ENCODE data around the gene COQ3.

DNA sequence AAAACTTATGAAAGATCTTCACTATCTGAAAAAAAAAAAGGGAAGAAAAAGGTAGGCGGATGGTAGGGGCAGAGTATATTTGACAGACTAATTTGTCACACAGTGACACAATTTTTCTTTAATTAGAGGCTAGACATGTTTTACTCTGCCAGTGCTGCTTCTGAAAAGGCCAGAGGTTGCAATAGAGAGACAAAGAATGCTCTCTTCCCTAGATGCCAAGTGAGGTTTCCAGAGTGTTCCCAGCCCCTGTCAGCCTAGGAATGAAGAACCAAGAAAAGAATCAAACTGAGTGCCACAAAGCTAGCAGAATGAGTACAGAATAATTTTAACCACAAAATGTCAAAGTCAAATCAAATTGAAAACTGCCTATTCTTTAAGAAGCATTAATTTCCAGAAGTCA, 18.1 kb upstream of the COQ3 start:
- TF ChIP-seq, protein P1, sequence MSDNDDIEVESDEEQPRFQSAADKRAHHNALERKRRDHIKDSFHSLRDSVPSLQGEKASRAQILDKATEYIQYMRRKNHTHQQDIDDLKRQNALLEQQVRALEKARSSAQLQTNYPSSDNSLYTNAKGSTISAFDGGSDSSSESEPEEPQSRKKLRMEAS (CRISPR knock-in tag; IDR thresholded peaks at IDR 0.05) = no peak
- TF ChIP-seq, protein P2, sequence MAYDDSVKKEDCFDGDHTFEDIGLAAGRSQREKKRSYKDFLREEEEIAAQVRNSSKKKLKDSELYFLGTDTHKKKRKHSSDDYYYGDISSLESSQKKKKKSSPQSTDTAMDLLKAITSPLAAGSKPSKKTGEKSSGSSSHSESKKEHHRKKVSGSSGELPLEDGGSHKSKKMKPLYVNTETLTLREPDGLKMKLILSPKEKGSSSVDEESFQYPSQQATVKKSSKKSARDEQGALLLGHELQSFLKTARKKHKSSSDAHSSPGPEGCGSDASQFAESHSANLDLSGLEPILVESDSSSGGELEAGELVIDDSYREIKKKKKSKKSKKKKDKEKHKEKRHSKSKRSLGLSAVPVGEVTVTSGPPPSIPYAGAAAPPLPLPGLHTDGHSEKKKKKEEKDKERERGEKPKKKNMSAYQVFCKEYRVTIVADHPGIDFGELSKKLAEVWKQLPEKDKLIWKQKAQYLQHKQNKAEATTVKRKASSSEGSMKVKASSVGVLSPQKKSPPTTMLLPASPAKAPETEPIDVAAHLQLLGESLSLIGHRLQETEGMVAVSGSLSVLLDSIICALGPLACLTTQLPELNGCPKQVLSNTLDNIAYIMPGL (CRISPR knock-in tag; IDR thresholded peaks at IDR 0.05) = no peak
- no peak for TF ChIP-seq ZNF423 (CRISPR knock-in tag; IDR thresholded peaks at IDR 0.05)

Data from WTC11 (cell line).